GM06990 (cell line): ENCODE results near the gene PERM1.

Experiments used
- DNase-seq: peaks from one replicate; pipeline ENCODE4 v3.0.0-alpha.2; 2011; ENCODE audit not compliant: insufficient read length; ENCODE audit errors: extremely low read depth
- H3K27me3 ChIP-seq: replicated peaks from 2 replicates; pipeline ENCODE4 v1.6.0; 2011; ENCODE audit warnings: low read length; ENCODE audit not compliant: control insufficient read depth, insufficient read depth
- H3K36me3 ChIP-seq: 2 replicates; pipeline ENCODE4 v1.5.1; 2011; ENCODE audit warnings: low read length; ENCODE audit not compliant: control insufficient read depth, insufficient read depth
- H3K4me3 ChIP-seq: replicated peaks from 2 replicates; pipeline ENCODE4 v1.5.1; 2011; ENCODE audit warnings: low read depth, mild to moderate bottlenecking, control low read depth, low read length
- CTCF ChIP-seq: IDR thresholded peaks from 2 replicates; pipeline ENCODE4 v1.5.1; 2011; ENCODE audit warnings: low read length, control low read depth, mild to moderate bottlenecking, inconsistent platforms; ENCODE audit not compliant: insufficient read depth, poor library complexity, severe bottlenecking

PERM1 gene

DNA sequence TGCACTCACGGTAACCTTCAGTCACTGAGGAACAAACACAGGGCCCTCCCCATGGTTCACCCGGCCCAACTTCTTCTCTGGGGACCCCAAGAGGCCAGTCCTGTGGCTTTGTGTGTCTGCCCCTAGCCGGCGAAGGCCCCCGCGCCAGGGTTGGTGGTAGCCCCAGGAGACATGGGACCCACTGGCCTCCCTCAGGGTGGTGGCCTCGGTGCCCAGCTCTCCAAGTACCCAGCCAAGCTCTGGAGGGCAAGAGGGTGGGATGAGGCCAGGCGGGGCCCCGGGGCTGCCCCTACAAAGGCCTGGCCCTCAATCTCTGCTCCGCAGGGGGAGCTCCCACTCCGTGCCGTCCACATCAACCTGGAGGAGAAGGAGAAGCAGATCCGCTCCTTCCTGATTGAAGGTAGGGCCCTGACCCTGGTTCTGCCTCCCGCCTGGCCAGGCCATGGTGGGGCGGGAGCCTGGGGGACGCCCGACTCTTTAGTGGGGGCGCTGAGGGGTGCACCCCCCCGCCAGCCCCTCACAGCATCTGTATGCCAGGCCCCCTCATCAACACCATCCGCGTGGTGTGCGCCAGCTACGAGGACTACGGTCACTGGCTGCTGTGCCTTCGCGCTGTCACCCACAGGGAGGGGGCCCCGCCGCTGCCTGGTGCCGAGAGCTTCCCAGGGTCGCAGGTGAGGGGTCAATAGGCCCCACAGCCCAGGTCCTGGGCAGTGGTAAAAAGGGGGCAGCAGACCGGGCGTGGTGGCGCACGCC is 10.0 kb downstream of the PERM1 start:
- no peak for TF ChIP-seq CTCF
- no peak for DNase-seq
- H3K4me3 ChIP-seq: no peak overlapping the region
- H3K27me3 ChIP-seq: no peaks in the 10 kb centered on the region; the same call in 1 of the 2 replicates
- H3K36me3 ChIP-seq: no peaks in the 10 kb centered on the region

DNA sequence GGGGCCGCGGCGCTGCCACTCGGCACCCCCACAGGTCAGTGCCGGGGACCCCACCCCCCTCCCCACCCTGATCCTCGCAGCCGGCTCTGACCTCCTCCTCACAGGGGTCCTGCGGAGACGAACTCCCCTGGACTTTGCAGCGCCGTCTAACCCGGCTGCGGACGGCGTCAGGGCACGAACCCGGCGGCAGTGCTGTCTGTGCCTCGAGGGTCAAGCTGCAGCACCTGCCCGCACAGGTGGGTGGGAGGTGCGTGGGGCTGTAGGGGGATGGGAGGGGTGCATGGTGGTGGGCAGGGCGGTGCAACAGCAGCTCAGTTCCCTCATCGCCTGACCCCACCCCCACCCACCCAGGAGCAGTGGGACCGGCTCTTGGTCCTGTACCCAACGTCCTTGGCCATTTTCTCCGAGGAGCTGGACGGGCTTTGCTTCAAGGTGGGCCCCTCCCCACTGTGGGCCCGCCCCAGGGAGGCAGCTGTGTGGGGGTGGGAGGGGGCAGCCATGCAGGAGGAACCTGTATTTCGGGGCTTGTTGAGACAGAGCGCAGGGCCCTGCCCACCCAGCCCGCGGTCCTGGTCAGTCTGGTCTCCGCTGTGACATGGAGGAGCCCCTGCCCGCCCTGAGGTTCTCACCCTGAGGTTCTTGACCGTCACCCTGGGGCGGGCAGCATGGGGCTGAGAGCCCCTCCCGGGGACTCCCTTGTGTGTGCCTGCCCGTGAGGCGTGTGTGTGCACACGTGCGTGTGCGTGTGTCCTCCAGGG is 10.7 kb downstream of the PERM1 start:
- no peaks in the 10 kb centered on the region for H3K36me3 ChIP-seq
- H3K27me3 ChIP-seq: no peaks in the 10 kb centered on the region; the same call in 1 of the 2 replicates
- DNase-seq: no peak
- no peak overlapping the region for H3K4me3 ChIP-seq
- no peak for TF ChIP-seq CTCF

DNA sequence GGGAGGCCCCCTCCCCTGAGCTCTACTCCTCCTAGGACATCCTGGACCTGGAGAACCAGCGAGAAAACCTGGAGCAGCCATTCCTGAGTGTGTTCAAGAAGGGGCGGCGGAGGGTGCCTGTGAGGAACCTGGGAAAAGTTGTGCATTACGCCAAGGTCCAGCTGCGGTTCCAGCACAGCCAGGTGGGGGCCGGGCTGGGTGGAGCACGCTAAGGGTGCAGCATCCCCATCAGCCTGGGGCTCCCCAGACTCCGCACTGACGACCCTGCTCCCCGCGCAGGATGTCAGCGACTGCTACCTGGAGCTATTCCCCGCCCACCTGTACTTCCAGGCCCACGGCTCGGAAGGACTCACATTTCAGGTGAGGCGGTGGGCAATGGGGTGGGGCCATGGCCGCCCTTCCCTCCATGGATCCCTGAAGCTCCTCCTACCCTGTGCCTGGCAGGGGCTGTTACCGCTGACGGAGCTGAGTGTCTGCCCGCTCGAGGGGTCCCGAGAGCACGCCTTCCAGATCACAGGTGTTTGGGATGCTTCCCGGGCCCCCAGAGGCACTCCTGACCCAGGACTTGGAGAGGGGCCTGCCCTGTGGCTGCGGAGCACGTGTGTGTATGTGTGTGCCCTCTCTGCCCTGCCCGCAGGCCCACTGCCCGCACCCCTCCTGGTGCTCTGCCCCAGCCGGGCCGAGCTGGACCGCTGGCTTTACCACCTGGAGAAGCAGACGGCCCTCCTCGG is 11.5 kb downstream of the PERM1 start:
- Histone ChIP-seq H3K4me3 (no peak overlapping the region), H3K27me3 (no peaks in the 10 kb centered on the region; the same call in 1 of the 2 replicates), H3K36me3 (no peaks in the 10 kb centered on the region)
- DNase-seq: no peak
- no peak for TF ChIP-seq CTCF

DNA sequence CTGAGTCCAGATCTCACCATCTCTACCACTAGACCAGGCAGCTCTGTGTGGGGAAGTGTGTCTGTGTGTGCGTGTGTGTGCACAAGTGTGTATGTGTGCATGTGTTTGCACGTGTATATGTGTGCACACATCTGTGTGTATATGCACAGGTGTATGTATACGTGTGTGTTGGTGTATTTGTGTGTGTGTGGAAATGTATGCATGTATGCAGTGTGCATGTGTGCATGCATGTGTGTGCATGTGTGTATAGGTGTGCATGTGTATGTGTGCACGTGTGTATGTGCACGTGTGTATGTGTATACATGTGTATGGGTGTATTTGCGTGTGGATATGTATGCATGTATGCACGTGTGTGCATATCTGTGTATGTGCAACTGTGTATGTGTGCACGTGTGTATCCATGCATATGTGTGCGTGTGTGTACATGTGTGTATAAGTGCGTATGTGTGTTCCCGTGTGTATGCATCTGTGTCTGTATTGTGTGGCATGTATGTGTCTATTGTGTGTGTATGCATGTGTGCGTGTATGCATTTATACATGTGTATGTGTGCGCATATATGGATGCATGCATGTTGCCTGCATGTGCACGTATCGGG is 12.5 kb downstream of the PERM1 start:
- Histone ChIP-seq H3K27me3 (no peaks in the 10 kb centered on the region; the same call in 1 of the 2 replicates), H3K4me3 (no peak overlapping the region), H3K36me3 (no peaks in the 10 kb centered on the region)
- no peak for DNase-seq
- no peak for TF ChIP-seq CTCF

- Histone ChIP-seq H3K36me3 (peaks cover 2% of the 10 kb centered on the region; the same call in 1 of the 2 replicates), H3K4me3 (no peak overlapping the region), H3K27me3 (no peaks in the 10 kb centered on the region)
- DNase-seq: no peak
- no peak for TF ChIP-seq CTCF
These were observed 14.2 kb downstream of the PERM1 start for GRCh38 chr1:967466-968343.
